IMR-90 (cell line): ENCODE data around the gene ARMC5. TPM values are rescaled to one million over a fixed set of nuclear protein-coding genes. Genes with fewer than 3 reads are reported as not detected.

Experiments used
- ATAC-seq: fragments of 200-7000 bp; cut with Tn5 transposase; 2 replicates; pipeline ENCODE4 v1.9.1; 2020; ENCODE audit warnings: low read depth, mild to moderate bottlenecking, moderate library complexity
- BruUV-seq: library from RNA; stranded (reverse); fragments of 400-500 nt; replicated peaks from 2 replicates; lab custom pipeline; 2021; lab: Mats Ljungman, UMichigan
- CTCF ChIA-PET: fragments of 300-600 bp; formaldehyde crosslinking; extraction: SDS; loops from one replicate; lab custom pipeline; 2021; ENCODE audit warnings: antibody characterized with exemption; lab: Yijun Ruan, JAX
- POLR2A ChIA-PET: fragments of 300-600 bp; sonication (Branson Sonifier 250); formaldehyde crosslinking; loops from one replicate; lab custom pipeline; 2022; ENCODE audit warnings: antibody characterized with exemption; ENCODE audit not compliant: unreplicated experiment; lab: Charles Lee
- DNase-seq: peaks from one replicate; pipeline ENCODE4 v3.0.0; 2013
- H2AFZ ChIP-seq: replicated peaks from 2 replicates; pipeline ENCODE3; 2013; ENCODE audit warnings: low read length, mild to moderate bottlenecking; ENCODE audit not compliant: poor library complexity
- H2AK5ac ChIP-seq: 2 replicates; pipeline ENCODE4 v1.6.1; 2013; ENCODE audit warnings: low read depth, low read length, inconsistent platforms
- H2AK9ac ChIP-seq: replicated peaks from 2 replicates; pipeline ENCODE3; 2013; ENCODE audit warnings: mild to moderate bottlenecking, low read depth, low read length, moderate library complexity; ENCODE audit not compliant: poor library complexity
- H2BK120ac ChIP-seq: 2 replicates; pipeline ENCODE4 v1.6.1; 2013; ENCODE audit warnings: low read depth, low read length, inconsistent platforms
- H2BK15ac ChIP-seq: 3 replicates; pipeline ENCODE4 v1.6.1; 2013; ENCODE audit warnings: low read depth, low read length, inconsistent platforms
- H2BK20ac ChIP-seq: 2 replicates; pipeline ENCODE4 v1.6.1; 2013; ENCODE audit warnings: low read depth, mild to moderate bottlenecking, inconsistent platforms, low read length, moderate library complexity
- H2BK5ac ChIP-seq: 2 replicates; pipeline ENCODE4 v1.6.1; 2013; ENCODE audit warnings: mild to moderate bottlenecking, low read depth, low read length, inconsistent platforms; ENCODE audit not compliant: poor library complexity, severe bottlenecking
- H3K14ac ChIP-seq: replicated peaks from 2 replicates; pipeline ENCODE4 v1.6.1; 2013; ENCODE audit warnings: low read depth, low read length, inconsistent platforms
- H3K18ac ChIP-seq: 2 replicates; pipeline ENCODE4 v1.6.1; 2013; ENCODE audit warnings: low read depth, low read length, control low read depth
- H3K23ac ChIP-seq: 2 replicates; pipeline ENCODE4 v1.6.1; 2013; ENCODE audit warnings: low read depth, low read length, inconsistent platforms
- H3K27ac ChIP-seq: 2 replicates; pipeline ENCODE4 v1.5.1; 2013; ENCODE audit warnings: mild to moderate bottlenecking, control low read depth, low read length; ENCODE audit not compliant: insufficient read depth
- H3K27me3 ChIP-seq: 2 replicates; pipeline ENCODE4 v1.6.1; 2013; ENCODE audit warnings: low read length; ENCODE audit not compliant: control insufficient read depth, insufficient read depth
- H3K36me3 ChIP-seq: 2 replicates; pipeline ENCODE4 v1.6.1; 2013; ENCODE audit warnings: low read length, mixed read lengths; ENCODE audit not compliant: control insufficient read depth, insufficient read depth
- H3K4ac ChIP-seq: 2 replicates; pipeline ENCODE4 v1.6.1; 2013; ENCODE audit warnings: low read depth, low read length, inconsistent platforms
- H3K4me1 ChIP-seq: 2 replicates; pipeline ENCODE4 v1.6.1; 2013; ENCODE audit warnings: low read length, mixed read lengths; ENCODE audit not compliant: control insufficient read depth, insufficient read depth
- H3K4me2 ChIP-seq: 2 replicates; pipeline ENCODE4 v1.6.1; 2013; ENCODE audit warnings: low read depth, mild to moderate bottlenecking, control low read depth, low read length, moderate library complexity
- H3K4me3 ChIP-seq: 2 replicates; pipeline ENCODE4 v1.5.1; 2013; ENCODE audit warnings: low read depth, mild to moderate bottlenecking, control low read depth, low read length, moderate library complexity; ENCODE audit not compliant: insufficient read depth
- H3K56ac ChIP-seq: 2 replicates; pipeline ENCODE4 v1.6.1; 2013; ENCODE audit warnings: low read length, inconsistent platforms; ENCODE audit not compliant: insufficient read depth; ENCODE audit errors: extremely low read depth
- H3K79me1 ChIP-seq, 2 experiments: 2 replicates each; pipeline ENCODE4 v1.6.1; 2013; ENCODE audit warnings: low read length in 2 of 2, inconsistent platforms in 1 of 2, low read depth in 1 of 2
- H3K9ac ChIP-seq: 2 replicates; pipeline ENCODE4 v1.6.1; 2013; ENCODE audit warnings: low read depth, low read length, control low read depth
- H3K9me1 ChIP-seq: 2 replicates; pipeline ENCODE4 v1.6.1; 2013; ENCODE audit warnings: low read length, inconsistent platforms; ENCODE audit not compliant: insufficient read depth
- H3K9me3 ChIP-seq: 2 replicates; pipeline ENCODE4 v1.6.1; 2013; ENCODE audit warnings: low read length; ENCODE audit not compliant: control insufficient read depth, insufficient read depth
- H4K20me1 ChIP-seq: 2 replicates; pipeline ENCODE4 v1.6.1; 2013; ENCODE audit warnings: low read length, inconsistent platforms; ENCODE audit not compliant: insufficient read depth
- H4K5ac ChIP-seq: 2 replicates; pipeline ENCODE4 v1.6.1; 2013; ENCODE audit warnings: mild to moderate bottlenecking, low read depth, low read length, control low read depth
- H4K8ac ChIP-seq, 2 experiments: 2 replicates each; pipeline ENCODE4 v1.6.1; 2013; ENCODE audit warnings: low read depth in 2 of 2, low read length in 2 of 2, control low read depth in 1 of 2, inconsistent platforms in 1 of 2
- H4K91ac ChIP-seq: 2 replicates; pipeline ENCODE4 v1.6.1; 2013; ENCODE audit warnings: low read depth, low read length, inconsistent platforms; ENCODE audit not compliant: insufficient read depth
- BHLHE40 ChIP-seq: fragments of 150-350 bp; IDR thresholded peaks from 2 replicates; pipeline ENCODE4 v1.6.1; 2016; ENCODE audit warnings: mild to moderate bottlenecking, low read depth, low read length
- CEBPB ChIP-seq: IDR thresholded peaks from 2 replicates; pipeline ENCODE4 v1.6.1; 2012; ENCODE audit warnings: low read depth, low read length, improper control_type of control experiment
- CHD1 ChIP-seq: IDR thresholded peaks from 2 replicates; pipeline ENCODE4 v1.6.1; 2012; ENCODE audit warnings: low read depth, low read length, improper control_type of control experiment
- FOS ChIP-seq: fragments of 150-350 bp; IDR thresholded peaks from 2 replicates; pipeline ENCODE4 v1.6.1; 2016; ENCODE audit warnings: low read depth, low read length
- MAFK ChIP-seq: IDR thresholded peaks from 2 replicates; pipeline ENCODE4 v1.6.1; 2012; ENCODE audit warnings: low read depth, low read length, improper control_type of control experiment
- MAZ ChIP-seq: IDR thresholded peaks from 2 replicates; pipeline ENCODE4 v1.6.1; 2012; ENCODE audit warnings: low read depth, mild to moderate bottlenecking, low read length, improper control_type of control experiment, moderate library complexity, borderline replicate concordance
- MXI1 ChIP-seq: IDR thresholded peaks from 2 replicates; pipeline ENCODE4 v1.6.1; 2012; ENCODE audit warnings: low read depth, mild to moderate bottlenecking, low read length, moderate library complexity, borderline replicate concordance
- NFE2L2 ChIP-seq: fragments of 150-350 bp; IDR thresholded peaks from 2 replicates; pipeline ENCODE4 v1.6.1; 2016; ENCODE audit warnings: low read depth, mild to moderate bottlenecking, low read length
- POLR2A ChIP-seq: IDR thresholded peaks from 2 replicates; pipeline ENCODE4 v1.6.1; 2012; ENCODE audit warnings: mild to moderate bottlenecking, low read depth, low read length
- RAD21 ChIP-seq: IDR thresholded peaks from 2 replicates; pipeline ENCODE4 v1.6.1; 2012; ENCODE audit warnings: low read length, improper control_type of control experiment
- RCOR1 ChIP-seq: IDR thresholded peaks from 2 replicates; pipeline ENCODE4 v1.6.1; 2012; ENCODE audit warnings: mild to moderate bottlenecking, low read length, improper control_type of control experiment; ENCODE audit not compliant: insufficient replicate concordance
- RFX5 ChIP-seq: IDR thresholded peaks from 2 replicates; pipeline ENCODE4 v1.8.0; 2012; ENCODE audit warnings: low read depth, mild to moderate bottlenecking, low read length, moderate library complexity
- SMC3 ChIP-seq: fragments of 150-350 bp; IDR thresholded peaks from 2 replicates; pipeline ENCODE4 v1.6.1; 2016; ENCODE audit warnings: low read depth, mild to moderate bottlenecking, antibody characterized with exemption, low read length, moderate library complexity
- whole genome bisulfite sequencing, 2 experiments: methylation state at CpG; one replicate each; pipeline versions ENCODE4 v1.1.5 to v1.1.7; 2013; ENCODE audit warnings: missing lambda C conversion rate in 2 of 2; ENCODE audit not compliant: insufficient read length in 1 of 2; ENCODE audit errors: extremely low coverage in 2 of 2; 5-methylcytosine and 5-hydroxymethylcytosine counted together
- dilution Hi-C: fragments of 300-500 bp; cut with HindIII; formaldehyde crosslinking; loops from one replicate; pipeline ENCODE4 v1.14.3; 2018; ENCODE audit warnings: low sequenced_read_pairs; ENCODE audit not compliant: unreplicated experiment
- in situ Hi-C: fragments of 300-500 bp; cut with MboI; formaldehyde crosslinking; loops from 3 replicates; pipeline ENCODE4 v1.14.3; 2019; ENCODE audit warnings: low sequenced_read_pairs, inconsistent platforms, mixed read lengths
- intact Hi-C: fragments of 100-400 bp; cut with micrococcal nuclease; formaldehyde crosslinking; loops from 2 replicates; pipeline ENCODE4 v1.10.0; 2022
- polyA plus RNA-seq, 3 experiments: library from polyadenylated mRNA; depleted of rRNA; stranded (reverse); fragments of >200 nt; gene quantifications; 2 replicates each; pipeline ENCODE4 v1.2.3, GENCODE V29; 2012; ENCODE audit warnings: low replicate concordance in 1 of 3
- total RNA-seq: library from RNA; depleted of rRNA; stranded (reverse); fragments of >200 nt; gene quantifications from 2 replicates; pipeline ENCODE4 v1.2.3, GENCODE V29; 2012
- TF ChIP-seq, protein P1 (sequence below): fragments of 150-350 bp; IDR thresholded peaks from 2 replicates; pipeline ENCODE4 v1.6.1; 2017; ENCODE audit warnings: mild to moderate bottlenecking, antibody characterized with exemption, low read length, low read depth
- TF ChIP-seq, protein P2 (sequence below): conservative IDR thresholded peaks from 2 replicates; pipeline ENCODE4 v1.5.1; 2012; ENCODE audit warnings: mild to moderate bottlenecking, low read depth, low read length, improper control_type of control experiment
- TF ChIP-seq, protein P3 (sequence below): fragments of 150-350 bp; IDR thresholded peaks from 2 replicates; pipeline ENCODE4 v1.6.1; 2016; ENCODE audit warnings: low read depth, mild to moderate bottlenecking, low read length, moderate library complexity, borderline replicate concordance

The ARMC5 gene
- total and polyA plus RNA-seq, 2 of the 4 experiments (the other 2 are of a cell fraction), result 2.3 to 7.5 TPM

DNA sequence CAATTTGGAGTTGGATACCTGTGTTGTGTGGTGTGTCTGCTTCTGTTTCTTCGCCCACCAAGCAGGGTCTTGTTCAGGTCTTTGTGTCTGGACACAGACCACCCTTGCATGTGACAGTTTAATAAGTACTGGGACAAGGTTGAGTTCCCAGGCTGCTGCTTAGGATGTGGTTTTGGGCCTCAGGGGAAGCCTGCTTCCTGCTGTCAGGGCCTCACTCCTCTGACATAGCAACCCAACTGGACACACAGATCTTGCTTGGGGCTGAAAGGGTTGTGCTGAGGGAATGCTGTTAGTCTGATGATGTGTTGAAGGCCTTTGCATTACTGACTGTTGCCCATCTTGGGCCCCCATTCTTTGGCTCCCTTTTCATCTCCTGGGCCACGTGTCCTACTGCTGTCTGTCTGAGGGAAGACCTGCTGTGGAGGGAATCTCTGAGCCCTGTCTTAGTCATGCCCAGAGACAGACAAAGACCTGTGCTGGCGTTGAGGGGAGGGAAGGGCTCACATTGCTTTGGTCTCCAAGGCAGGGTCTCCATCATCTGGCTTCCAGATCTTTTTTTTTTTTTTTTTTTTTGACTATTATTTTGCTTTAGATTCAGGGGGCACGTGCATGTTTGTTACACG, 8.0 kb downstream of the ARMC5 start:
- no peak overlapping the region for H3K27ac ChIP-seq
- H3K4me2 ChIP-seq, result no peak overlapping the region
- H3K36me3 ChIP-seq, result peaks cover 28% of the 10 kb centered on the region
- no peak overlapping the region for H3K56ac ChIP-seq
- dilution Hi-C loops (no loop called here), intact Hi-C loops (no loop called here), in situ Hi-C loops (loop anchor here (10.0 to 25.0 kb wide), 2 partner anchors 392 to 395 kb away; partner anchors contain the start of genes ZNF267, ZNF646 and ZNF668)
- CTCF ChIA-PET, result interaction anchor here (0.6 kb wide), 1 partner anchor 510 kb away, joined by 3 read pairs; the partner anchor contains the start of gene SETD1A
- H2AFZ ChIP-seq, result no peak overlapping the region
- 100% methylated on average over 1 of the region's 5 CpGs; no CpG with 5 or more reads in 1 of the 2 experiments for WGBS, 2 experiments
- H3K27me3 ChIP-seq, result no peaks in the 10 kb centered on the region
- DNase-seq, result no peak
- H4K8ac ChIP-seq, result no peak overlapping the region
- H4K20me1 ChIP-seq, result no peaks in the 10 kb centered on the region; the same call in 1 of the 2 replicates
- no peak overlapping the region for H2BK120ac ChIP-seq
- H3K9ac ChIP-seq, result no peak overlapping the region
- no peak overlapping the region for H3K23ac ChIP-seq
- H3K9me1 ChIP-seq, result peaks cover 11% of the 10 kb centered on the region; the same call in 1 of the 2 replicates
- no peak overlapping the region for H3K4ac ChIP-seq
- no peak overlapping the region for H2BK5ac ChIP-seq
- H3K9me3 ChIP-seq, result no peaks in the 10 kb centered on the region
- H3K4me1 ChIP-seq, result peaks cover 7% of the 10 kb centered on the region
- TF ChIP-seq CEBPB (no peak), POLR2A (no peak), FOS (no peak), MAZ (no peak), RAD21 (no peak), CHD1 (no peak), NFE2L2 (no peak), RCOR1 (no peak), BHLHE40 (no peak), RFX5 (no peak), MXI1 (no peak), SMC3 (no peak), MAFK (no peak)
- TF ChIP-seq, protein P1, sequence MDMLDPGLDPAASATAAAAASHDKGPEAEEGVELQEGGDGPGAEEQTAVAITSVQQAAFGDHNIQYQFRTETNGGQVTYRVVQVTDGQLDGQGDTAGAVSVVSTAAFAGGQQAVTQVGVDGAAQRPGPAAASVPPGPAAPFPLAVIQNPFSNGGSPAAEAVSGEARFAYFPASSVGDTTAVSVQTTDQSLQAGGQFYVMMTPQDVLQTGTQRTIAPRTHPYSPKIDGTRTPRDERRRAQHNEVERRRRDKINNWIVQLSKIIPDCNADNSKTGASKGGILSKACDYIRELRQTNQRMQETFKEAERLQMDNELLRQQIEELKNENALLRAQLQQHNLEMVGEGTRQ, result no peak
- TF ChIP-seq, protein P2, sequence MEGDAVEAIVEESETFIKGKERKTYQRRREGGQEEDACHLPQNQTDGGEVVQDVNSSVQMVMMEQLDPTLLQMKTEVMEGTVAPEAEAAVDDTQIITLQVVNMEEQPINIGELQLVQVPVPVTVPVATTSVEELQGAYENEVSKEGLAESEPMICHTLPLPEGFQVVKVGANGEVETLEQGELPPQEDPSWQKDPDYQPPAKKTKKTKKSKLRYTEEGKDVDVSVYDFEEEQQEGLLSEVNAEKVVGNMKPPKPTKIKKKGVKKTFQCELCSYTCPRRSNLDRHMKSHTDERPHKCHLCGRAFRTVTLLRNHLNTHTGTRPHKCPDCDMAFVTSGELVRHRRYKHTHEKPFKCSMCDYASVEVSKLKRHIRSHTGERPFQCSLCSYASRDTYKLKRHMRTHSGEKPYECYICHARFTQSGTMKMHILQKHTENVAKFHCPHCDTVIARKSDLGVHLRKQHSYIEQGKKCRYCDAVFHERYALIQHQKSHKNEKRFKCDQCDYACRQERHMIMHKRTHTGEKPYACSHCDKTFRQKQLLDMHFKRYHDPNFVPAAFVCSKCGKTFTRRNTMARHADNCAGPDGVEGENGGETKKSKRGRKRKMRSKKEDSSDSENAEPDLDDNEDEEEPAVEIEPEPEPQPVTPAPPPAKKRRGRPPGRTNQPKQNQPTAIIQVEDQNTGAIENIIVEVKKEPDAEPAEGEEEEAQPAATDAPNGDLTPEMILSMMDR, result no peak
- TF ChIP-seq, protein P3, sequence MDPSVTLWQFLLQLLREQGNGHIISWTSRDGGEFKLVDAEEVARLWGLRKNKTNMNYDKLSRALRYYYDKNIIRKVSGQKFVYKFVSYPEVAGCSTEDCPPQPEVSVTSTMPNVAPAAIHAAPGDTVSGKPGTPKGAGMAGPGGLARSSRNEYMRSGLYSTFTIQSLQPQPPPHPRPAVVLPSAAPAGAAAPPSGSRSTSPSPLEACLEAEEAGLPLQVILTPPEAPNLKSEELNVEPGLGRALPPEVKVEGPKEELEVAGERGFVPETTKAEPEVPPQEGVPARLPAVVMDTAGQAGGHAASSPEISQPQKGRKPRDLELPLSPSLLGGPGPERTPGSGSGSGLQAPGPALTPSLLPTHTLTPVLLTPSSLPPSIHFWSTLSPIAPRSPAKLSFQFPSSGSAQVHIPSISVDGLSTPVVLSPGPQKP, result no peak
- no peak overlapping the region for H2BK15ac ChIP-seq
- H2AK9ac ChIP-seq, result peak overlapping the region; percentile 87
- H2BK20ac ChIP-seq, result no peak overlapping the region
- no peak for ATAC-seq
- no peak overlapping the region for H4K91ac ChIP-seq
- H3K4me3 ChIP-seq, result no peak overlapping the region
- no TSS peak for BruUV-seq
- POLR2A ChIA-PET, result no interaction called here
- H4K5ac ChIP-seq, result no peak overlapping the region
- no peak overlapping the region for H3K18ac ChIP-seq
- no peak overlapping the region for H2AK5ac ChIP-seq
- H3K79me1 ChIP-seq, result peaks cover 8 to 17% of the 10 kb centered on the region in 2 experiments
- no peak overlapping the region for H3K14ac ChIP-seq
